Endothelial cell of umbilical vein (primary cell): ENCODE measurements around the gene PDE6B. TPM values are rescaled to one million over a fixed set of nuclear protein-coding genes. Genes with fewer than 3 reads are reported as not detected.

Experiments
- BruUV-seq: library from RNA; stranded (reverse); fragments of 400-500 nt; replicated peaks from 2 replicates; lab custom pipeline; 2021; lab: Mats Ljungman, UMichigan
- CTCF ChIA-PET: fragments of 300-600, 350-600 bp; sonication (Branson Sonifier 250); formaldehyde crosslinking; loops from one replicate; lab custom pipeline; 2021; ENCODE audit warnings: antibody characterized with exemption, inconsistent platforms; lab: Charles Lee
- POLR2A ChIA-PET: fragments of 300-600, 350-600 bp; sonication (Branson Sonifier 250); formaldehyde crosslinking; loops from one replicate; lab custom pipeline; 2021; ENCODE audit warnings: antibody characterized with exemption, inconsistent platforms; lab: Charles Lee
- DNase-seq: peaks from one replicate; pipeline ENCODE4 v3.0.0-alpha.2; 2011; ENCODE audit warnings: low read depth, low spot score
- FAIRE-seq: peaks from 2 replicates; lab custom pipeline; 2011; peaks lifted over from hg19 to GRCh38; lab: Jason Lieb, UNC
- H2AFZ ChIP-seq: 2 replicates; pipeline ENCODE4 v1.6.0; 2012; ENCODE audit warnings: low read depth, low read length, control low read depth, inconsistent platforms
- H3K27ac ChIP-seq: 2 replicates; pipeline ENCODE4 v1.5.1; 2011; ENCODE audit warnings: low read depth, mild to moderate bottlenecking, control low read depth, low read length, moderate library complexity; ENCODE audit not compliant: insufficient read depth
- H3K27me3 ChIP-seq, 2 experiments: 2 replicates each; pipeline versions ENCODE4 v1.6.0 to v1.6.1; 2011; ENCODE audit warnings: low read length in 2 of 2, mixed read lengths in 1 of 2; ENCODE audit not compliant: control insufficient read depth in 2 of 2, insufficient read depth in 2 of 2
- H3K36me3 ChIP-seq, 2 experiments: 2 replicates in 1 of 2; 3 replicates in 1 of 2; pipeline ENCODE4 v1.5.1; 2011; ENCODE audit warnings: low read length in 2 of 2, mild to moderate bottlenecking in 1 of 2, moderate library complexity in 1 of 2; ENCODE audit not compliant: control insufficient read depth in 2 of 2, insufficient read depth in 2 of 2; ENCODE audit errors: extremely low read depth in 1 of 2
- H3K4me1 ChIP-seq: 3 replicates; pipeline ENCODE4 v1.5.1; 2011; ENCODE audit warnings: mild to moderate bottlenecking, low read length; ENCODE audit not compliant: control insufficient read depth, insufficient read depth; ENCODE audit errors: extremely low read depth
- H3K4me2 ChIP-seq: 2 replicates; pipeline ENCODE4 v1.6.1; 2011; ENCODE audit warnings: low read length, control low read depth, mixed read lengths; ENCODE audit not compliant: insufficient read depth
- H3K4me3 ChIP-seq, 3 experiments: fragments of 200-600 bp in 1 of 3; sonication (generic), shearing (Covaris generic) in 1 of 3; replicated peaks in 1 of 3; 2 replicates each; pipeline ENCODE4 v1.5.1; 2011 to 2016; ENCODE audit warnings: control low read depth in 3 of 3, low read length in 3 of 3, mild to moderate bottlenecking in 2 of 3, inconsistent platforms in 1 of 3, low read depth in 1 of 3, moderate library complexity in 1 of 3; ENCODE audit not compliant: insufficient read depth in 1 of 3
- H3K79me2 ChIP-seq: 2 replicates; pipeline ENCODE4 v1.6.0; 2012; ENCODE audit warnings: low read length, inconsistent platforms; ENCODE audit not compliant: control insufficient read depth, insufficient read depth
- H3K9ac ChIP-seq: replicated peaks from 2 replicates; pipeline ENCODE3; 2011; ENCODE audit warnings: low read length, control low read depth; ENCODE audit not compliant: insufficient read depth; ENCODE audit errors: extremely low read depth
- H3K9me1 ChIP-seq: replicated peaks from 3 replicates; pipeline ENCODE4 v1.6.0; 2011; ENCODE audit warnings: mild to moderate bottlenecking, low read length; ENCODE audit not compliant: control insufficient read depth, insufficient read depth; ENCODE audit errors: extremely low read depth
- H3K9me3 ChIP-seq: replicated peaks from 2 replicates; pipeline ENCODE4 v1.5.1; 2012; ENCODE audit warnings: low read length, inconsistent platforms; ENCODE audit not compliant: control insufficient read depth, insufficient read depth
- H4K20me1 ChIP-seq: replicated peaks from 2 replicates; pipeline ENCODE3; 2011; ENCODE audit warnings: mild to moderate bottlenecking, low read length; ENCODE audit not compliant: control insufficient read depth, insufficient read depth; ENCODE audit errors: extremely low read depth
- EZH2 ChIP-seq: IDR thresholded peaks from 2 replicates; pipeline ENCODE4 v1.6.1; 2012; ENCODE audit warnings: borderline replicate concordance, low read depth, mild to moderate bottlenecking, moderate library complexity, low read length, inconsistent platforms; ENCODE audit not compliant: severe bottlenecking
- FOS ChIP-seq: IDR thresholded peaks from 2 replicates; pipeline ENCODE4 v1.6.1; 2011; ENCODE audit warnings: mild to moderate bottlenecking, low read length, moderate library complexity, borderline replicate concordance; ENCODE audit not compliant: insufficient read depth
- GATA2 ChIP-seq: IDR thresholded peaks from 2 replicates; pipeline ENCODE4 v1.7.0; 2011; ENCODE audit warnings: low read depth, mild to moderate bottlenecking, moderate library complexity, mixed read lengths, low read length; ENCODE audit not compliant: insufficient read length, insufficient read depth
- JUN ChIP-seq: IDR thresholded peaks from 2 replicates; pipeline ENCODE4 v1.6.1; 2011; ENCODE audit warnings: borderline replicate concordance, low read depth; ENCODE audit not compliant: insufficient read length, insufficient read depth
- MAX ChIP-seq: IDR thresholded peaks from 2 replicates; pipeline ENCODE4 v1.6.1; 2011; ENCODE audit not compliant: insufficient read depth, insufficient read length
- MYC ChIP-seq: IDR thresholded peaks from one replicate; pipeline ENCODE4 v1.6.1; 2011; ENCODE audit warnings: mild to moderate bottlenecking, low read depth, low read length
- POLR2A ChIP-seq: IDR thresholded peaks from 2 replicates; pipeline ENCODE4 v1.6.1; 2012; ENCODE audit warnings: low read depth, mild to moderate bottlenecking, control low read depth, low read length
- POLR2AphosphoS5 ChIP-seq: IDR thresholded peaks from 2 replicates; pipeline ENCODE4 v1.6.1; 2012; ENCODE audit warnings: low read depth, mild to moderate bottlenecking, control low read depth, low read length, moderate library complexity; ENCODE audit not compliant: insufficient read depth
- dilution Hi-C: fragments of 300-500 bp; cut with MboI; formaldehyde crosslinking; loops from one replicate; pipeline ENCODE4 v1.15.0; 2019; ENCODE audit warnings: low sequenced_read_pairs; ENCODE audit not compliant: extremely low pct_ligation_motif_present
- intact Hi-C: fragments of 100-400 bp; cut with micrococcal nuclease; formaldehyde crosslinking; loops from one replicate; pipeline ENCODE4 v1.10.0; 2022
- polyA plus RNA-seq, 4 experiments: library from polyadenylated mRNA; depleted of rRNA in 3 of 4; stranded (reverse) in 3 of 4; unstranded in 1 of 4; fragments of >200 nt; gene quantifications; 2 replicates each; pipeline versions ENCODE4 v1.2.1 to v1.2.3, GENCODE V29; 2011 to 2012; ENCODE audit warnings: missing spikeins in 1 of 4
- total RNA-seq: library from RNA; stranded (reverse); gene quantifications from 2 replicates; pipeline ENCODE4 v1.2.3, GENCODE V29; 2021
- TF ChIP-seq, protein P1 (sequence below), 2 donors: IDR thresholded peaks; 1 replicate in 1 of 2; 2 replicates in 1 of 2; pipeline ENCODE4 v1.5.1; 2011; ENCODE audit warnings: low read length in 2 of 2, mild to moderate bottlenecking in 2 of 2, moderate library complexity in 2 of 2, control low read depth in 1 of 2, inconsistent platforms in 1 of 2, low read depth in 1 of 2; ENCODE audit not compliant: insufficient read depth in 1 of 2; ENCODE audit errors: extremely low read depth in 1 of 2

PDE6B gene
- total and polyA plus RNA-seq, 2 donors (not counting 3 experiments of a cell fraction or from before 2014, with no cell fraction given), result 0.77 to 1.8 TPM

DNA sequence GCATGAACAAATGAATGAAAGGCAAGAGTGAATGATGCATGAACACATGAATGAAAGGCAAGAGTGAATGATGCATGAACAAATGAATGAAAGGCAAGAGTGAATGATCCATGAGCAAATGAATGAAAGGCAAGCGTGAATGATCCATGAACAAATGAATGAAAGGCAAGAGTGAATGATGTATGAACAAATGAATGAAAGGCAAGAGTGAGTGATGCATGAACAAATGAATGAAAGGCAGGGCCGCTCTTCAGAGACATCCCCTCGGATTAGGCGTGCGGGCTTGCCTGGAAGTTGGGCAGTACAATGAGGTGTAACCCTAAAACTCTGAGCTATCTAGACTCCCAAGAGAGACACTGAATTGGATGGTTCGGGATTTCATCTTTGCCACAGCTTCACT is 84.0 kb downstream of the PDE6B start:
- no peaks in the 10 kb centered on the region for H3K9me1 ChIP-seq
- dilution Hi-C loops (no loop called here), intact Hi-C loops (no loop called here)
- H3K36me3 ChIP-seq, result peaks cover 2 to 6% of the 10 kb centered on the region in 2 experiments
- no peaks in the 10 kb centered on the region for H3K9me3 ChIP-seq
- H2AFZ ChIP-seq, result no peak overlapping the region
- no peak overlapping the region for H3K27ac ChIP-seq
- ChIA-PET POLR2A (no interaction called here), CTCF (interaction anchor here (0.6 to 1.7 kb wide), 3 partner anchors 10 to 25 kb away, joined by 3 to 9 read pairs (median 4); no protein-coding TSS in a partner anchor)
- no peak overlapping the region for H3K4me3 ChIP-seq
- no peak for DNase-seq
- TF ChIP-seq JUN (no peak), POLR2AphosphoS5 (no peak), EZH2 (no peak), FOS (no peak), MAX (no peak), GATA2 (no peak), MYC (no peak), POLR2A (no peak)
- TF ChIP-seq, protein P1, sequence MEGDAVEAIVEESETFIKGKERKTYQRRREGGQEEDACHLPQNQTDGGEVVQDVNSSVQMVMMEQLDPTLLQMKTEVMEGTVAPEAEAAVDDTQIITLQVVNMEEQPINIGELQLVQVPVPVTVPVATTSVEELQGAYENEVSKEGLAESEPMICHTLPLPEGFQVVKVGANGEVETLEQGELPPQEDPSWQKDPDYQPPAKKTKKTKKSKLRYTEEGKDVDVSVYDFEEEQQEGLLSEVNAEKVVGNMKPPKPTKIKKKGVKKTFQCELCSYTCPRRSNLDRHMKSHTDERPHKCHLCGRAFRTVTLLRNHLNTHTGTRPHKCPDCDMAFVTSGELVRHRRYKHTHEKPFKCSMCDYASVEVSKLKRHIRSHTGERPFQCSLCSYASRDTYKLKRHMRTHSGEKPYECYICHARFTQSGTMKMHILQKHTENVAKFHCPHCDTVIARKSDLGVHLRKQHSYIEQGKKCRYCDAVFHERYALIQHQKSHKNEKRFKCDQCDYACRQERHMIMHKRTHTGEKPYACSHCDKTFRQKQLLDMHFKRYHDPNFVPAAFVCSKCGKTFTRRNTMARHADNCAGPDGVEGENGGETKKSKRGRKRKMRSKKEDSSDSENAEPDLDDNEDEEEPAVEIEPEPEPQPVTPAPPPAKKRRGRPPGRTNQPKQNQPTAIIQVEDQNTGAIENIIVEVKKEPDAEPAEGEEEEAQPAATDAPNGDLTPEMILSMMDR (IDR thresholded peaks at IDR 0.05; ENCODE audit: extremely low read depth in 1 of 2, insufficient read depth in 1 of 2, low read depth in 1 of 2, low read length in 2 of 2), result no peak
- peaks cover 14% of the 10 kb centered on the region for H3K4me1 ChIP-seq
- BruUV-seq, result no TSS peak
- peaks cover 8% of the 10 kb centered on the region for H4K20me1 ChIP-seq
- H3K79me2 ChIP-seq, result peaks cover 77% of the 10 kb centered on the region
- no peak overlapping the region for H3K4me2 ChIP-seq
- no peak for FAIRE-seq
- no peak overlapping the region for H3K9ac ChIP-seq
- H3K27me3 ChIP-seq, result no peaks in the 10 kb centered on the region
